ENCODE data around the gene TALDO1. TPM values are rescaled to one million over a fixed set of nuclear protein-coding genes. Genes with fewer than 3 reads are reported as not detected.

Gene TALDO1
- total RNA-seq, 1 donor from 2014 or later, result 155 TPM

GRCh38 chr11:703506-703905 is 43.8 kb upstream of the TALDO1 start:
- no peak for DNase-seq (ENCODE audit: low read depth)
- no peak overlapping the region for H3K4me3 ChIP-seq (ENCODE audit: insufficient read depth, low read depth, low read length)
- H3K4me1 Mint-ChIP-seq (ENCODE audit: low read depth, unreplicated experiment), result peaks cover 14% of the 10 kb centered on the region
- H3K79me2 ChIP-seq (ENCODE audit: insufficient read depth, low read length), result peaks cover 33% of the 10 kb centered on the region
- no peak overlapping the region for H3K27ac ChIP-seq (ENCODE audit: low read depth, low read length)
- TF ChIP-seq CTCF (IDR thresholded peaks at IDR 0.05; ENCODE audit: insufficient read depth, low read depth, low read length), result no peak
- no peak for TF ChIP-seq EZH2 (IDR thresholded peaks at IDR 0.05; ENCODE audit: insufficient read depth, low read length)
- no peaks in the 10 kb centered on the region for H3K9me3 Mint-ChIP-seq (ENCODE audit: unreplicated experiment)
- no peak overlapping the region for H3K4me2 ChIP-seq (ENCODE audit: low read length)
- H3K36me3 Mint-ChIP-seq (ENCODE audit: low read depth, unreplicated experiment), result peaks cover 3% of the 10 kb centered on the region
- peaks cover 3% of the 10 kb centered on the region for H3K36me3 ChIP-seq (ENCODE audit: insufficient read depth, low read length)
- H3K9ac ChIP-seq (ENCODE audit: low read length), result no peak overlapping the region
- H3K9me3 ChIP-seq (ENCODE audit: insufficient read depth, low read depth, low read length), result no peaks in the 10 kb centered on the region
- H2AFZ ChIP-seq (ENCODE audit: low read depth, low read length), result no peak overlapping the region
- no peaks in the 10 kb centered on the region for H3K27me3 Mint-ChIP-seq (ENCODE audit: low read depth, unreplicated experiment)
- H3K4me1 ChIP-seq (ENCODE audit: insufficient read depth, low read length), result peaks cover 25% of the 10 kb centered on the region
- FAIRE-seq, result no peak
- H4K20me1 ChIP-seq (ENCODE audit: insufficient read depth, low read length), result peaks cover 26% of the 10 kb centered on the region
- H3K4me3 Mint-ChIP-seq (ENCODE audit: unreplicated experiment), result peak overlapping the region; percentile 8
- no peaks in the 10 kb centered on the region for H3K27me3 ChIP-seq (ENCODE audit: insufficient read depth, low read length)
- no peak overlapping the region for H3K27ac Mint-ChIP-seq (ENCODE audit: unreplicated experiment)

GRCh38 chr11:704228-704674 is 43.0 kb upstream of the TALDO1 start:
- no peak for TF ChIP-seq CTCF (IDR thresholded peaks at IDR 0.05; ENCODE audit: insufficient read depth, low read depth, low read length)
- no peak for TF ChIP-seq EZH2 (IDR thresholded peaks at IDR 0.05; ENCODE audit: insufficient read depth, low read length)
- peaks cover 21% of the 10 kb centered on the region for H3K4me1 ChIP-seq (ENCODE audit: insufficient read depth, low read length)
- H3K36me3 ChIP-seq (ENCODE audit: insufficient read depth, low read length), result peaks cover 3% of the 10 kb centered on the region
- Mint-ChIP-seq H3K27me3 (ENCODE audit: low read depth, unreplicated experiment) (no peaks in the 10 kb centered on the region), H3K9me3 (ENCODE audit: unreplicated experiment) (no peaks in the 10 kb centered on the region), H3K27ac (ENCODE audit: unreplicated experiment) (no peak overlapping the region), H3K4me3 (ENCODE audit: unreplicated experiment) (no peak overlapping the region), H3K36me3 (ENCODE audit: low read depth, unreplicated experiment) (peaks cover 3% of the 10 kb centered on the region), H3K4me1 (ENCODE audit: low read depth, unreplicated experiment) (peaks cover 10% of the 10 kb centered on the region)
- DNase-seq (ENCODE audit: low read depth), result no peak
- H3K27ac ChIP-seq (ENCODE audit: low read depth, low read length), result no peak overlapping the region
- no peak overlapping the region for H3K4me3 ChIP-seq (ENCODE audit: insufficient read depth, low read depth, low read length)
- H3K9ac ChIP-seq (ENCODE audit: low read length), result no peak overlapping the region
- no peaks in the 10 kb centered on the region for H3K9me3 ChIP-seq (ENCODE audit: insufficient read depth, low read depth, low read length)
- no peaks in the 10 kb centered on the region for H3K27me3 ChIP-seq (ENCODE audit: insufficient read depth, low read length)
- peaks cover 25% of the 10 kb centered on the region for H3K79me2 ChIP-seq (ENCODE audit: insufficient read depth, low read length)
- H3K4me2 ChIP-seq (ENCODE audit: low read length), result no peak overlapping the region
- peaks cover 19% of the 10 kb centered on the region for H4K20me1 ChIP-seq (ENCODE audit: insufficient read depth, low read length)
- no peak for FAIRE-seq
- no peak overlapping the region for H2AFZ ChIP-seq (ENCODE audit: low read depth, low read length)

- Histone ChIP-seq H3K27me3 (ENCODE audit: insufficient read depth, low read length) (no peaks in the 10 kb centered on the region), H3K79me2 (ENCODE audit: insufficient read depth, low read length) (peaks cover 21% of the 10 kb centered on the region), H4K20me1 (ENCODE audit: insufficient read depth, low read length) (peaks cover 14% of the 10 kb centered on the region), H3K9me3 (ENCODE audit: insufficient read depth, low read depth, low read length) (no peaks in the 10 kb centered on the region), H3K9ac (ENCODE audit: low read length) (peak overlapping the region; percentile 18), H3K4me1 (ENCODE audit: insufficient read depth, low read length) (peaks cover 21% of the 10 kb centered on the region), H3K4me2 (ENCODE audit: low read length) (peak overlapping the region; percentile 86), H3K4me3 (ENCODE audit: insufficient read depth, low read depth, low read length) (no peak overlapping the region), H3K36me3 (ENCODE audit: insufficient read depth, low read length) (no peaks in the 10 kb centered on the region), H2AFZ (ENCODE audit: low read depth, low read length) (no peak overlapping the region), H3K27ac (ENCODE audit: low read depth, low read length) (no peak overlapping the region)
- H3K36me3 Mint-ChIP-seq (ENCODE audit: low read depth, unreplicated experiment), result peaks cover 3% of the 10 kb centered on the region
- no peaks in the 10 kb centered on the region for H3K9me3 Mint-ChIP-seq (ENCODE audit: unreplicated experiment)
- no peak overlapping the region for H3K27ac Mint-ChIP-seq (ENCODE audit: unreplicated experiment)
- H3K4me3 Mint-ChIP-seq (ENCODE audit: unreplicated experiment), result peak overlapping the region; percentile 78
- H3K27me3 Mint-ChIP-seq (ENCODE audit: low read depth, unreplicated experiment), result no peaks in the 10 kb centered on the region
- FAIRE-seq, result no peak
- H3K4me1 Mint-ChIP-seq (ENCODE audit: low read depth, unreplicated experiment), result peaks cover 4% of the 10 kb centered on the region
- no peak for DNase-seq (ENCODE audit: low read depth)
- no peak for TF ChIP-seq CTCF (IDR thresholded peaks at IDR 0.05; ENCODE audit: insufficient read depth, low read depth, low read length)
- no peak for TF ChIP-seq EZH2 (IDR thresholded peaks at IDR 0.05; ENCODE audit: insufficient read depth, low read length)
These were observed 42.3 kb upstream of the TALDO1 start for GRCh38 chr11:704781-705645.

All from astrocyte (in vitro differentiated cells and primary cell).